GM18870 (cell line): ENCODE results near the gene RBM47.

Experiments used
- ATAC-seq: cut with Tn5 transposase; IDR thresholded peaks from one replicate; pipeline ENCODE4 v1.9.1; 2021; ENCODE audit warnings: moderate library complexity; ENCODE audit not compliant: unreplicated experiment

The RBM47 gene

GRCh38 chr4:40592034-40592433 is 37.6 kb downstream of the RBM47 start:
- no peak for ATAC-seq

GRCh38 chr4:40587826-40588225 is 41.8 kb downstream of the RBM47 start:
- no peak for ATAC-seq

GRCh38 chr4:40587351-40587750 is 42.3 kb downstream of the RBM47 start:
- no peak for ATAC-seq

DNA sequence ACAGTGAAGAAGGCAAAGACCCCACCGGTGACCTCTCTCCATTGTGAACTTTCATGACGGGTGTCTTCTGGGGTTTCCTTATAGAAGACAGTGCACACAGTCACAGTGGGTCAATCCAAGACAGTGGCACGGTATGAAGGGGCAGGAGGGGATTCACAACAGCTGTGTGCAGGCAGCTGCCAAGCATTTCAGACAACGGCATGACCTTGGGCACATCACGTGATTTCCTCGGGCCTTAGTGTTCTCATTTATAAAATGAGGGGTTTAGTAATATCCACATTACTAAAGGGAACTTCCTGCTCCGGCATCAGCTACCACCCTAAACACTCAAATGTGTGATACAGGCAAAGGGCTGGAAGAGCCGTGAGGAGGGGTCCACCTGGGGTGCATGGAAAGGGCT is 42.9 kb downstream of the RBM47 start:
- ATAC-seq = no peak

DNA sequence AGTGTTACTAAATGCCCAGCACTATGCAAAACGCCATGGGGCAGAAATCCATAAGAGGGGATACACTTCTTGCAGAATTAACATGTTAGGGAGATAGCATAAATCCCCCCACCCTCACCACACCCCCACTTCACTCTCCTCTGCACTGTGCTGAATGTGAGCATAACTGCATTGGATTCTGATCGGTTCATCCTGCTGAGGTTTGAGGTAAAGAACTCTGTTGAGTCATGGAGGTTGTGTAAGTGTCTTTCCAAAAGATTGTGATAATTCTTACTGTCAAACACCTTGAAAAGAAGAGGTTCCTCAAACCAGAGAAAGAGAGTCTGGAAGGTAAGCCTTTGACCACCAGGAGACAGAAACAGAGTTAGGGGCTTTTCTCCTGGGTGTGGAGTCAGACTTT is 43.6 kb downstream of the RBM47 start:
- no peak for ATAC-seq

GRCh38 chr4:40585201-40585799 is 44.4 kb downstream of the RBM47 start:
- ATAC-seq = no peak

DNA sequence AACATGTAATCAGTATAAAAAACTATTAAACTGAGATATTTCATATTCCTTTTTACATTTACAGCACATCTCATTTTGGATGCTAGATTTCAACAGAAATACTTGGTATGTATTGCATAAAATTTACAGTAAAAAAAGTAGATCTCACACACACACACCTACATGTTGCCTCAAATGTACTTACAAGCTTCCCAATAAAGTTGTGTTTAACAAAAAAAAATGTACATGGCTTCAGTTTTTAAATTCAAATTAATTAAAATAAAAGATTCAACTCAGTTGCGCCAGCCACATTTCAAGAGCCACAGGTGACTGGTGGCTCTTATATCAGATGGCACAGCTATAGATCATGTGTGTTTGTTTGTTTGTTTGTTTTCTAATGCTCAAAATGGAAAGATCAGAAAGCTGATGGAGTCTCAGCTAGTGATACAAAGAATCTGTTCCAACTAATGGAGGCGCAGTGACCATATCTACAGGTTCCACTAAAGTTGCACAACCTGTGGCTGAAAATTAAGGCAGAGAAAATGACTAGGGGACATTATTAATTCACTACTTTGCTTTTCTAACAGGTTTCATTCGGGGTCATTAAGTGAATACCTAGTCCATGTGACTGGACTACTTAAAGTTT is 45.0 kb downstream of the RBM47 start:
- no peak for ATAC-seq

- ATAC-seq = no peak
These were observed 45.7 kb downstream of the RBM47 start for GRCh38 chr4:40583850-40584439.

GRCh38 chr4:40582413-40582812 is 47.3 kb downstream of the RBM47 start:
- ATAC-seq = no peak

DNA sequence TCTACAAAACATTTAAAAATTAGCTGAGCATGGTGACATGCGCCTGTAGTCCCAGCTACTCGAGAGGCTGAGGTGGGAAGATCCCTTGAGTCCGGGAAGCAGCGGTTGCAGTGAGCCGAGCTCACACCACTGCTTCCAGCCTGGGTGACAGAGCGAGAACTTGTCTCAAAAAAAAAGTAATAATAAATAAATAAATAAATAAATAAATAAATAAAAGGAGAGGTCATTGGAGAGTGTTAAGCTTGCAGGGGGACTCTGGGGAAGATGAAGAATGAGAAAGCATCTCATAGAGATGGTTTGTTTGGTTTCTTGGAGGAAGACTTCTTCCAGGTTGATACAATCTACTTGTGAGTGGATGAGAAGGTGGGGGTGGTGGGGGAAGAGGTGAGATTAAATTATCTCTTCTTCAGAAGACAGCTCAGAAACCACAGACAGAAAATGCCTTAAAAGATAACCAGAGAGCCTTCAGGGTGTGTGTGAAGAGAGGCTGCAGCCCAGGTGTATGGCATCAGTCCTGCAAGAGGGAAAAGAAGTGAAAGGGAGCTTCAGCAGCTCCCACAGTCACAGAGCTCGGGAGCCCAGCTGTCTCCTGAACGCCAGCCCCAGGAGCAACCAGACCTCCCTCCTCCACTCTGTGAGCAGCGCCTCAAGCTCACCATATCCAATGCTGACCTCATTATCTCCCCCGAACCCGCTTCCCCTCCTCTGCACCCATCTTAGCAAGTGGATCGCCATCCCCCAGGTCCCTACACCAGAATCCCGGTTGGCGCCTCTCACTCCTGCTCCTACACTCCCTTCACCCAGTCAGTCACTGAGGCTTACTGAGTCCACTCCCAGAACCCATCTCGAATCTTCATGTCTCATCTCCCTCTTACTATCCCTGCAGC is 48.2 kb downstream of the RBM47 start:
- ATAC-seq = no peak

DNA sequence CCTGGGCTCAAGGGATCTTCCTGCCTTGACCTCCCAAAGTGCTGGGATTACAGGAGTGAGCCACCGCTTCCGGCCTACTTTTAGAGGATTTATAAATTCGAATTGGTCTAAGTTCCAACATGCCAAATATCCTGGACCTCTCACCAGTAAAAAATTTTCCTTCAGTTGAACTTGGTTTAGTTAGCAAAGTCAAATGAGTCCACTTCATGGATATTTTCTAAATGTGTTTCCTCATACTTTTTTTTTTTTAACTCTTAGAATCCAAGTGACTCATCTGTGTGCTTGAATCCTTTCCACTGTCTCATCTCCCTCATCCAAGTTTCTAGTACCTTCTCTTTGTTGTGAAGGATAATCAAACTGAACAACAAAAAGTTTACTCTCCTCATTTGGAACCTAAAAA is 49.7 kb downstream of the RBM47 start:
- ATAC-seq = no peak

- no peak for ATAC-seq
These were observed 51.9 kb downstream of the RBM47 start for GRCh38 chr4:40577588-40578253.

DNA sequence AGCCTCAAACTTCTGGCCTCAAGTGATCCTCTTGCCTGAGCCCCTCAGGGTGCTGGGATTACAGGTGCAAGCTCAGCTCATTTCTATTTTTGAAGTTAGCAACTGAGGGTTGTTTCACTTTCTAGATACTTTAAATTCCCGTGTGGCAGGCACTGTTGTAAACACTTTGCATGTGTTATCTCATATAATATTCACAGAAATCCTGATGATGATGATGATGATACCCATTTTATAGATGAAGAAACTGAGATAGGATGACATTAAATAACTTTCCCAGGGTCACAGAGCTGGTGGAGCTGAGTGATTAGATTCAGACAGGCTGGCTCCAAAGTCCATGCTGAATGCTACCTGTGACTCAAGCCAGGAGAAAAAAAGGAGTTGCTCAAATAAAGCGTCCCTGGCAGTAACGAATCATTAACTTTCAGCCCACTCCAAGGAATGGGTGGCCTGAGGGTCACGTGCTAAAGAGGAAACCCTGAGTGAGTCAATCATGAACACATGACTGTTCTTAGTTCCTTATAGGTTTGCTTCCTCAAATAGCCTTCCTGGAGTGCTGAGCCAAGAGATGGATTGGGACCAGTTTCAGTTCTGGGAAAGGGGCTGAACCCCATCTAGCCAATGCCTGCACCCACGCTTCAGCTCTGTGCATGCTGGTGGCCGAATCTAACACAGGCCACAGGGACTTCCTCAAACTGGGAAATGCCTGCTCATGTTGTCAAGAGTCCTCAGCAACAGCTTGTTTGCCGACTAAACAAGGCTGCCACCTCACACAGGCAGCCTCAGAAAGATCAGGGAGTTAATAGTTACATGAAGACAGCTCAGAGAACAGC is 52.8 kb downstream of the RBM47 start:
- ATAC-seq = peak; percentile 60

DNA sequence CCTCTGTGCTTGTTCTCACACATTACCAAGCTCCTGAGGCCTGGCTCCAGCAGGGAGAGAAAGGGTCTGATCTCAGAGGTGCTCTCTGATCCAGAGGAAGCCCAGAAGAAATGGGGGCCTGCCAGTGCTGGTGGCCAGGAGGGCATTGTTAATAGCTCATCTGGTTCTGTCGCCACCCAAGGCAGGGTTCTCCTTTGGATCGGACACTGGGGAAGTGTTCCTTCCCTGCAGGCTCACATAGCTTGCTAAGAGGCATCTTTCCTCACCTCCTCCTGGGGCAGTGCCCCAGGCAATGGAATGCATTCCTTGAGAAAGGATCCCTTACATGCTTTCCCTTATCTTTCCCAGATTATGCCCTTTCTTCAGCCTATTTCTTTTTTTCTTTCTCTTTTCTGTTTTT is 53.8 kb downstream of the RBM47 start:
- no peak for ATAC-seq

DNA sequence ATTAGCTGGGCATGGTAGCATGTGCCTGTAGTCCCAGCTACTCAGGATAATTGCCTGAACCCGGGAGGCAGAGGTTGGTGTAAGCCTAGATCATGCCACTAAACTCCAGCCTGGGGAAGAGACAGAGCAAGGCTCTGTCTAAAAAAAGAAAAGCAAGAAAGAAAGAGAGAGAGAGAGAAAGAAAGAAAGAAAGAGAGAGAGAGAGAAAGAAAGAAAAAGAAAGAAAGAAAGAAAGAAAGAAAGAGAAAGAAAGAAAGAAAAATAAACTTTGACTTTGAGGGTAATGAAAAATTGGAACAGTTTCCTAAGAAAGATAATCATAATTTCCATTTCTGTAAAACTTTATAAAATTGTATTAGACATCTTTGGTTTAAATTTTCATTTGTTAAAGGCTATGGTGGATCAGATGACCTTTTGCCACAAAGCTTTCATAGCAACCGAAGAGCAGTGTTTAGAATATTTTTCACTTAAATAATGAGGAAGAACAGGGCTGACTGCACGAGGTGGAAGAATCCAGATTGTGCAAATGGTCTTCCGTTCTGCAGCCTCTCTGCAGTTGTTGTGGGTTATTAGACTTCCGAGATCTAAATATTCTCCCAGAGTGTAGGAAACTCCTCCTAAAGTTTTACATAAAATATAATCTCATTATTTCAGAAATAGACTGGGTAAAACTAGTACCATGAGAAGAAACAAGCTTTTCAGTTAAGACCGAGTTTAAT is 55.9 kb downstream of the RBM47 start:
- ATAC-seq = no peak

- no peak for ATAC-seq
These were observed 56.9 kb downstream of the RBM47 start for GRCh38 chr4:40572692-40573310.

GRCh38 chr4:40571208-40571607 is 58.5 kb downstream of the RBM47 start:
- ATAC-seq = no peak

- no peak for ATAC-seq
These were observed 59.2 kb downstream of the RBM47 start for GRCh38 chr4:40570348-40571077.
